Activated CD4-positive, alpha-beta memory T cell treated with anti-CD3 and anti-CD28 coated beads, Interleukin-2, amount 10 ng/mL, durations not matched to agents 7 days and 5 days (primary cell): ENCODE data around the gene SATB2. TPM values are rescaled to one million over a fixed set of nuclear protein-coding genes. Genes with fewer than 3 reads are reported as not detected.

Experiments used
- CTCF ChIA-PET: fragments of 350-600 bp; sonication (Branson Sonifier 250); formaldehyde crosslinking; loops from one replicate; lab custom pipeline; 2021; ENCODE audit warnings: antibody characterized with exemption, inconsistent platforms; lab: Charles Lee
- POLR2A ChIA-PET: fragments of 350-600 bp; sonication (Branson Sonifier 250); formaldehyde crosslinking; loops from one replicate; lab custom pipeline; 2021; ENCODE audit warnings: antibody characterized with exemption; lab: Charles Lee
- DNase-seq: peaks from one replicate; pipeline ENCODE4 v3.0.0-alpha.2; 2020
- H3K27ac Mint-ChIP-seq: one replicate; pipeline ENCODE4 v1.8.0; 2021; ENCODE audit warnings: mild to moderate bottlenecking, mixed read lengths
- H3K27me3 Mint-ChIP-seq: one replicate; pipeline ENCODE4 v1.8.0; 2021; ENCODE audit warnings: mixed read lengths
- H3K36me3 Mint-ChIP-seq: one replicate; pipeline ENCODE4 v1.8.0; 2021; ENCODE audit warnings: low read depth, mixed read lengths
- H3K4me1 Mint-ChIP-seq: one replicate; pipeline ENCODE4 v1.8.0; 2021; ENCODE audit warnings: mixed read lengths
- H3K4me3 Mint-ChIP-seq: one replicate; pipeline ENCODE4 v1.8.0; 2021; ENCODE audit warnings: mild to moderate bottlenecking, mixed read lengths
- H3K9me3 Mint-ChIP-seq: one replicate; pipeline ENCODE4 v1.8.0; 2021; ENCODE audit warnings: mixed read lengths
- total RNA-seq, 2 experiments: library from RNA; stranded (reverse); gene quantifications; one replicate each; pipeline ENCODE4 v1.2.3, GENCODE V29; 2021

Gene SATB2
- total RNA-seq, 2 experiments from 2014 or later, result 0.13 to 0.18 TPM

DNA sequence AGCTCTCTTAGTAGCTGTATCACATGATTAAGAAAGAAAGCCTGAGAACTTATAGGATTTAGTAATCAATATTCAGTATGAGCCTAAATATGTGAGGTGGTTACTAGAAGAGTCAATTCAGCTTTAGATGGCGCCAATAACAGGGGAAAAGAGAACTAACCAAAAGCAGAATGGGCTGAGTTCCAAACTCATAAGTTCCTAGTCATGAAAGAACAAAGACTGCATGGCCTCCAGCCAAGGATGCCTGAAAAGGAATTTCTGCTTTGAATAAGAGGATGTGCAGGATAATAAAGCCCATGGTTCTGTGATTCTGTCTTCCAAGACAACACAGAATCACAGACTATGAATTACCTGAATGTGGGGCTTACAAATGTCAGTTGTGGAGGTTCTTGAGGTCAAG, 196.5 kb downstream of the SATB2 start:
- H3K36me3 Mint-ChIP-seq, result no peaks in the 10 kb centered on the region
- no peaks in the 10 kb centered on the region for H3K4me1 Mint-ChIP-seq
- H3K27me3 Mint-ChIP-seq, result no peaks in the 10 kb centered on the region
- ChIA-PET POLR2A (no interaction called here), CTCF (no interaction called here)
- H3K27ac Mint-ChIP-seq, result no peak overlapping the region
- no peak overlapping the region for H3K4me3 Mint-ChIP-seq
- no peak for DNase-seq
- H3K9me3 Mint-ChIP-seq, result peaks cover 18% of the 10 kb centered on the region

DNA sequence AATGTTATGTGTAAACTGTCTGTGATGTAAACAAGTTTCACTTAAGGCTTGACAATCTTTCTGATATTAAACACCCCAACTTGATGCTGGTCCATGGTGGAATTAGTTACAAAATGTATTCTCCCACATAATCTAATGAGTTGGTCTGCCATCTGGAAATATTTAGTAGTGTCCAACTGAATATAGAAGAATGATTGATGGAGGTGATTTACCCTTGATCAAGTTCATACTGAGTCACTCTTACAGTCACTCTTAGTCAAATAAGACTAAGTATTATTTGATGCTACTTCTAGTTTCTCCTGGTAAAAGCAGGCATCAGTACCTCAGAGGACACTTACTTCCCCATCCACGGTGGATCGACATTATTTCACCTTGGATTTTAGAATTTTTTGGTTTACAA, 198.1 kb downstream of the SATB2 start:
- Mint-ChIP-seq H3K27ac (no peak overlapping the region), H3K27me3 (no peaks in the 10 kb centered on the region), H3K36me3 (no peaks in the 10 kb centered on the region), H3K9me3 (peaks cover 16% of the 10 kb centered on the region), H3K4me3 (no peak overlapping the region), H3K4me1 (no peaks in the 10 kb centered on the region)
- no peak for DNase-seq
- CTCF ChIA-PET, result no interaction called here
- POLR2A ChIA-PET, result no interaction called here

DNA sequence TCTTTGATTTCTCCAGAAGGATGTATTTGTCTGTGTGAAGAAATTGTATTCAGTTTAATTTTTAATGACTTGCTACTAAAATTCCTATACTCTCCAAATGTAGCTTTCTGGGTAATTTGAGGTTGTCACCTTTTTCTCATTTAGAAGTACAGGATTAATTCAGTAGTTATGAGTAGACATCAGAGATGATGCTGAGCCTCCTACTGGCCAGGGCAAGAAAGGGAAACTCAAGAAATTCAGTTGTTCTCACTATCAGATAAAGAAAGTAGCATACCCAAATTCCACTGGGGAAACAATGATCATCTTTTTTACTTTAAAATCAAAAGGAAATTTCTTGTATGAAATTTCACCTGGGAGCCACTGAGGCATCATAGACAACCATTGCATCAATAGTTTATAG, 199.4 kb downstream of the SATB2 start:
- no peaks in the 10 kb centered on the region for H3K36me3 Mint-ChIP-seq
- H3K4me3 Mint-ChIP-seq, result no peak overlapping the region
- CTCF ChIA-PET, result no interaction called here
- POLR2A ChIA-PET, result no interaction called here
- H3K27ac Mint-ChIP-seq, result no peak overlapping the region
- DNase-seq, result no peak
- H3K9me3 Mint-ChIP-seq, result peaks cover 10% of the 10 kb centered on the region
- no peaks in the 10 kb centered on the region for H3K27me3 Mint-ChIP-seq
- H3K4me1 Mint-ChIP-seq, result no peaks in the 10 kb centered on the region

DNA sequence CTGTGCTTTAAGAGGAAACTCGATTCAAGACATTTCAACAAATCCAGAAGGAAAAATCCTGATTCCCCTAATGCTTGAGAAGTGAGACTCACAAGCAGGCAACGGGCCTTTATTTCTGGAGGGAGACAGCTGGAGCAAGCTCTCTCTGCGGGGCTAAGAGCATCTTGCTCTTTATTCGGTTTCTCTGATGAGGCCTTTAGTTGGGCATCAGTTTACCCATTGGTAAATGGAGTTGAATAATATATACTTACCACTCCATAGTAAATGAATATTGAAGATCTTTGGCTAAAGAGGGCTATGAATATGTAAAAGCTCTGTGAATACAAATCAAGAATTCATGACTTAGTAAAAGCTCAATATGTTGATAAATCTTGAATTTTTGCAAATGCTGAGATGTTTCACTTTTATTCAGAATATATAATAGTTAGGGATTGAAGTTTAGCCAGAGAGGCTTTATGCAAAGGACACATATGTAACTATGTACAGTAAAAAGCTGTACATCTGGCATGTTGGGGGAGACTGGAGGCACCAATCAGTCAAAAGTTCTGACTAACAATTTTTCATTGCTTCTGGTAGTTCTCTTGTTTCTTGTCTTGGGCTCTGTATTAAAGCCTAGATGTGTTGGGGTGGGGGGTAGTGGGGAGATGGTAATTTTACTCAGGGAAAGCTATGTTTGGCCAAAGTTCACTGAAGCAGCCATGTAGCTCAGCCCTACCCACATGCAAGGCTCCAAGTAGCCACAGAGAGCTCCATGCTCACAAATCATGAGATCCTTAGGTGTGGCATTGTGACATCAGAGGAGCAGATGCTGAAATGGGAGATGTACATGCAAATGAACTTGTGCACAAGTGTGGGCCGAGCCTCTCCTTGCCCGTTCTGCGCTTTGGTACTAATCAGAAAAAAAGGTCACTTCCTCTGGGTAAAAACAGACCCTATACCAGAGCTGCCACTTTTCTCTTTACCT, 200.2 kb downstream of the SATB2 start:
- Mint-ChIP-seq H3K4me3 (no peak overlapping the region), H3K4me1 (no peaks in the 10 kb centered on the region), H3K36me3 (no peaks in the 10 kb centered on the region), H3K27me3 (no peaks in the 10 kb centered on the region), H3K9me3 (peaks cover 6% of the 10 kb centered on the region), H3K27ac (no peak overlapping the region)
- CTCF ChIA-PET, result no interaction called here
- DNase-seq, result no peak
- POLR2A ChIA-PET, result no interaction called here

DNA sequence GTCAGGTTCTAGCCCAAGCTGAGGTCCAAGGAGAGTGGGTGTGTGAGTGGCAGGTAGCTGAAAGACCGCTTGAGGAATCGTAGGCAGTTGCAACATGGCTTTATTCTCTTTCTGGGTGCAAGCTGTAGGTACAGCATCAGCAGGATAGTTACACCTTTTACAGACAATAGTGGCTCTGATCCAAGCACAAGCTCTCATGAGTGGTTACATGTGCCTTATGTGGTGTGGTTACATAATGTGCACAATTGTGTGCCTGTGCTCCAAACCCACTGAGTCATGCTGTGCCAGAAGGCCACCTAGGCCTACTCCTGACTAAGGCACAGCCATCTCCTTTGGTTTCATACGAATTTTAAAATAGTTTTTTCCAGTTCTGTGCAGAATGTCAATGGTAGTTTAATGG, 227.6 kb downstream of the SATB2 start:
- Mint-ChIP-seq H3K27me3 (no peaks in the 10 kb centered on the region), H3K4me3 (no peak overlapping the region), H3K9me3 (peaks cover 2% of the 10 kb centered on the region), H3K36me3 (no peaks in the 10 kb centered on the region), H3K27ac (no peak overlapping the region), H3K4me1 (peaks cover 4% of the 10 kb centered on the region)
- ChIA-PET POLR2A (no interaction called here), CTCF (no interaction called here)
- DNase-seq, result no peak

DNA sequence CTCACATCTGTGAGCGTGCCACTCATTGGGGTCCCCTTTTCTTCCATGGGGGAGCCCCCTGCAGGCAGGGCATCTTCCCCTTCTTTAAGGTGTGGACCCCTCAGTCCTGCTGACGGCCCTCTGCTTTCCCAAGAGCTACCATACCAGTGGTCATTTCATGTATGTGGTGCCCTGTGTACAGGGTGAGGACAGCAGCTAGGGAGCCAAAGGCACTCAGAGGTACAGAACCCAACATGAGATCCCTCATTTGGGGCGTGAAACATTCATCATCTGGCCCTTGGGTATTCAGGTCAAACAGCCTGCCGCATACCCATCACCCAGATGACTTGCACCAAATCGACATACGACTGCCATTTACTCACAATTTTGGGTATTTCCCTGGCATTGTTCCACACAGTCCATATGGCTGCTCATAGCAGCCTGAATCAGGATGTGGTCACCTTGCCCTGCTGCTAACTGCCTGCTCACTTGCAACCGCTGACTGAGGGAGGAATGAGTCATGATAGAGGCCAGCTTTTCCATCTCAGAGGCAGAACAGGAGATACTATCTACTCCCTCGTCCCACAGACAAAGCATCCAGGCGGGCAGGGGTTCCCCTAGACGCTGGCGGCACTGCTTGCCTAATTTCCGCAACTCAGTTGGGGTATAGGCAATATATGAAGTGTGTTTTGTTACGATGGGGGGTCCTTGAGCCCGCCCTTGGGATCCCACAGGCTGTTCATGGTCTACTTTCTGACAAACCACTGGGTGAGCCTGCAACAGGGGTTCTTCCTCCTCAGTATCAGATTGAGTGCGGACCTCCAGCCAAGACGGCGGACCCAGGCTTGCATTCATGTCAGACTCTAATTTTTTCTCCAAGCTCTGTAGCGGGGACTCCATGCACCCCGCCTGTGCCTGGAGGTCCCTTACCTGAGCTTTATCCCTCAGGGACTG, 228.6 kb downstream of the SATB2 start:
- no peak overlapping the region for H3K4me3 Mint-ChIP-seq
- H3K9me3 Mint-ChIP-seq, result peaks cover 2% of the 10 kb centered on the region
- H3K27ac Mint-ChIP-seq, result no peak overlapping the region
- peak; percentile 45 for DNase-seq
- H3K36me3 Mint-ChIP-seq, result no peaks in the 10 kb centered on the region
- ChIA-PET CTCF (no interaction called here), POLR2A (no interaction called here)
- no peaks in the 10 kb centered on the region for H3K27me3 Mint-ChIP-seq
- H3K4me1 Mint-ChIP-seq, result peaks cover 4% of the 10 kb centered on the region

DNA sequence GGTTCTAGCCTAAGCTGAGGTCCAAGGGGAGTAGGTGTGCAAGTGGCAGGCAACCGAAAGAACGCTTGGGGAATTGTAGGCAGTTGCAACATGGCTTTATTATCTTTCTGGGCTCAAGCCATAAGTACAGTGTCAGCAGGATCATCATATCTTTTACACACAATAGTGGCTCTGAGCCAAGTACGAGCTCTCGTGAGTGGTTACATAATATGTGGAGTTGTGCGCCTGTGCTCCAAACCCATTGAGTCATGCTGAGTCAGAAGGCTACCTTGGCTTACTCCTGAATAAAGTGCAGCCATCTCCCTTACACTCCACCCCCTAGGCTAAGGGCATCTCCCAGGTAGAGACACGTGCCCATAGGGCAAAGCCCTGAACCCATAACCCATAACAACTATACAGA, 233.9 kb downstream of the SATB2 start:
- POLR2A ChIA-PET, result no interaction called here
- peaks cover 5% of the 10 kb centered on the region for H3K9me3 Mint-ChIP-seq
- no peak overlapping the region for H3K4me3 Mint-ChIP-seq
- CTCF ChIA-PET, result no interaction called here
- H3K27ac Mint-ChIP-seq, result no peak overlapping the region
- H3K4me1 Mint-ChIP-seq, result no peaks in the 10 kb centered on the region
- DNase-seq, result no peak
- no peaks in the 10 kb centered on the region for H3K36me3 Mint-ChIP-seq
- H3K27me3 Mint-ChIP-seq, result no peaks in the 10 kb centered on the region

DNA sequence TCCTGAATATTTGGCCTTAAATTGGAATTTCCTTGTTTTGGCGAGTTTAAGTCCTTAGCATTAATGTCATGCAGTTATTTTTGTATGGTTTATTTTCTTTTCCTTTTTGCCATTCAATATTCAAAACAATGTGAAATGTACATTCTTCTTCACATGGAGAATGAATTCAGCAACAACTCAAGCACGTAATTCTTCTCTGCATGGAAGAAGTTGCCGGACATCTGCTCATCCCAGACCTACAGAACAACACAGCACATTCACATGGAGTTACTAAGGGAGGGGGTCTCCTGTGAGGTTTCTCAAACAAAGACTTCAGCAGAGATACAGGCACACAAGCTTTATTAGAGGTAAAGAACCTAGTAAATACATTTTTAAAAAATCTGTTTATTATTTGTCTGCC, 236.8 kb downstream of the SATB2 start:
- ChIA-PET POLR2A (no interaction called here), CTCF (no interaction called here)
- no peak overlapping the region for H3K27ac Mint-ChIP-seq
- no peaks in the 10 kb centered on the region for H3K4me1 Mint-ChIP-seq
- H3K27me3 Mint-ChIP-seq, result no peaks in the 10 kb centered on the region
- no peak overlapping the region for H3K4me3 Mint-ChIP-seq
- peaks cover 5% of the 10 kb centered on the region for H3K9me3 Mint-ChIP-seq
- DNase-seq, result no peak
- H3K36me3 Mint-ChIP-seq, result no peaks in the 10 kb centered on the region

DNA sequence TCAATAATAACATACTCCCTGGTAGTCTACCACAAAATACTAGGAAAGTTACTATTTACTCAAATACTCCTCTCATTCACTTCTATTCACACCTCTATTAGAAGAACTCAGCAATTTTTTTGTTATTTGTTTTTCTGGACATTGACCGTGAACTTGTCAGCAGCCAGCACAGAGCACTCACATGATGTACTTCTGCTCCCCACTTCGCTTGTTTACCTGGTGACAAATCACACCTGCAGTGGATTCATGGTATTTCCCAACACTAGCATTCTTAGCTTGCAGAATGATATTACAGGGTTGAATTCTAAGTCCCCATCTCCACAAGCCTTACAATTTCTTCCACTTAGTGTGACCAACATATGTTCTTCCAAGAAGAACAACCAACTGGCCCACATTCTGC, 238.2 kb downstream of the SATB2 start:
- H3K4me3 Mint-ChIP-seq, result no peak overlapping the region
- ChIA-PET POLR2A (no interaction called here), CTCF (no interaction called here)
- H3K9me3 Mint-ChIP-seq, result peaks cover 5% of the 10 kb centered on the region
- no peak overlapping the region for H3K27ac Mint-ChIP-seq
- no peaks in the 10 kb centered on the region for H3K4me1 Mint-ChIP-seq
- H3K36me3 Mint-ChIP-seq, result no peaks in the 10 kb centered on the region
- DNase-seq, result no peak
- no peaks in the 10 kb centered on the region for H3K27me3 Mint-ChIP-seq
